Measurements from ENCODE around the gene SNX10. TPM values are rescaled to one million over a fixed set of nuclear protein-coding genes. Genes with fewer than 3 reads are reported as not detected.

Gene SNX10
- total and polyA plus RNA-seq, 7 donors: 1.7 to 8.2 (median 4.9) TPM

DNA sequence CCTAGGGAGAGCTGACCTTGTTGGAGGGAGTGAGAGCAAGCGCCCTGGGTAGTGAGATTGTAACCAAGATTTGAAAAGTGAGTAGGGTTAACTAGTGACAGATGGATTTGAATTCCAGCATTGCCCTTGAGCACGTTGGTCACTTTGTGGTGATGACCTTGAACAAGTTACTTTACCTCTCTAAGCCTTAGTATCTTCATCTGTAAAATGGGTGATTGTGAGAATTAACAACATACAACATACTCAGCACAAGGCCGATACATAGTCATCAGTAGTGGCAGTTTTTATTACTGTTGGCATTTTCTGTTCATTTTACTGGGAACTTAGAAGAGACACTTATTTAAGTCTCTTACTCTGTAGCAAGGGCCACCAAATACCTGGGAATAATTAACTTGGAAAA is 25.5 kb downstream of the SNX10 start:
- DNase-seq: no peak
- Histone ChIP-seq H3K4me3 (no peak overlapping the region), H3K27ac (no peak overlapping the region), H3K36me3 (no peaks in the 10 kb centered on the region), H3K27me3 (no peaks in the 10 kb centered on the region), H3K4me1 (no peaks in the 10 kb centered on the region), H3K9me3 (no peaks in the 10 kb centered on the region)
- intact Hi-C loops (cut with DNase I): no loop called here
- TF ChIP-seq POLR2A (IDR thresholded peaks at IDR 0.05) (no peak), POLR2AphosphoS5 (IDR thresholded peaks at IDR 0.05) (no peak)
- TF ChIP-seq, protein P1, sequence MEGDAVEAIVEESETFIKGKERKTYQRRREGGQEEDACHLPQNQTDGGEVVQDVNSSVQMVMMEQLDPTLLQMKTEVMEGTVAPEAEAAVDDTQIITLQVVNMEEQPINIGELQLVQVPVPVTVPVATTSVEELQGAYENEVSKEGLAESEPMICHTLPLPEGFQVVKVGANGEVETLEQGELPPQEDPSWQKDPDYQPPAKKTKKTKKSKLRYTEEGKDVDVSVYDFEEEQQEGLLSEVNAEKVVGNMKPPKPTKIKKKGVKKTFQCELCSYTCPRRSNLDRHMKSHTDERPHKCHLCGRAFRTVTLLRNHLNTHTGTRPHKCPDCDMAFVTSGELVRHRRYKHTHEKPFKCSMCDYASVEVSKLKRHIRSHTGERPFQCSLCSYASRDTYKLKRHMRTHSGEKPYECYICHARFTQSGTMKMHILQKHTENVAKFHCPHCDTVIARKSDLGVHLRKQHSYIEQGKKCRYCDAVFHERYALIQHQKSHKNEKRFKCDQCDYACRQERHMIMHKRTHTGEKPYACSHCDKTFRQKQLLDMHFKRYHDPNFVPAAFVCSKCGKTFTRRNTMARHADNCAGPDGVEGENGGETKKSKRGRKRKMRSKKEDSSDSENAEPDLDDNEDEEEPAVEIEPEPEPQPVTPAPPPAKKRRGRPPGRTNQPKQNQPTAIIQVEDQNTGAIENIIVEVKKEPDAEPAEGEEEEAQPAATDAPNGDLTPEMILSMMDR (IDR thresholded peaks at IDR 0.05): no peak
- 88 to 92% methylated on average over 3 of the region's 3 CpGs for WGBS, 2 donors

DNA sequence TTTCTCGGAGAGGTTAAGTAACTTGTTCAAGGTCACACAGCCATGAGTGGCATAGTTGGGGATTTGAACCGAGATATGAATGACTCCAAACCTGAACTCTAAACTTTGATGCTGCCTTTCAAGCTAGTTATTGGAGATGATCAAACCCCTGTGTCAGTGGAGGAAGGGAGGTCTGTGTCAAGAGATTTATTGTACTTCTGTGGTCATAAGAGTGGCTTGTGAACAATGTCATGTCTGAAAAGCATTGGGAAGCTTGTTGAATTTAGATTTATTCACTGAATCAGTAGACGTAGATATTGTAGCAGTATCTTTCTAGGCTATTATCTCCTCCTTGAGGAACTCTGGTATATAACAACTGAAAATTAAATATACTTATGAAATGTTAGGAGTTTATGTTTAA is 27.3 kb downstream of the SNX10 start:
- Histone ChIP-seq H3K4me1 (no peaks in the 10 kb centered on the region), H3K36me3 (no peaks in the 10 kb centered on the region), H3K4me3 (no peak overlapping the region), H3K9me3 (no peaks in the 10 kb centered on the region), H3K27me3 (no peaks in the 10 kb centered on the region), H3K27ac (no peak overlapping the region)
- DNase-seq: no peak
- intact Hi-C loops (cut with DNase I): no loop called here
- TF ChIP-seq POLR2A (IDR thresholded peaks at IDR 0.05) (no peak), EP300 (IDR thresholded peaks at IDR 0.05) (no peak), POLR2AphosphoS5 (IDR thresholded peaks at IDR 0.05) (no peak)
- TF ChIP-seq, protein P1 (IDR thresholded peaks at IDR 0.05): no peak
- 78 to 85% methylated on average over 3 of the region's 3 CpGs for WGBS, 2 donors

DNA sequence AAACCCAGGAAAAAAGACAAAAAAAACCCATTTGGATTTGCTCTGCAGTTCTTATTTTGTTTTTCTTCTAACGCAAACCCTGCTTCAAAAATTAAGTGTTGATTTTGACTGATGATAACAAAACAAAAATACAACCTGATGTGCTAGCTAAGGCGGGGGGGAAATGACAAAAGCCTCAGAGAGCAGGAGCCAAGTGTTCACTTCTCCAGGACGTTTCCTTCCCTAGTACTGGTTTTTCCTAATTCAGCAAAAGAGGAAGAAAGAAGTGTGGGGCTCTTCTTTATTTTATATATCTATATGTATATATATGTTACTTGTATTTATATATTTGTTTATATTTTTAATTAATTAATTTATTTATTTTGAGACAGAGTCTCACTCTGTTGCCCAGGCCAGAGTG is 28.0 kb downstream of the SNX10 start:
- Histone ChIP-seq H3K4me1 (no peaks in the 10 kb centered on the region), H3K36me3 (no peaks in the 10 kb centered on the region), H3K4me3 (no peak overlapping the region), H3K27ac (no peak overlapping the region), H3K27me3 (no peaks in the 10 kb centered on the region), H3K9me3 (no peaks in the 10 kb centered on the region)
- no peak for DNase-seq
- WGBS, 2 donors: 59 to 82% methylated on average over 3 of the region's 3 CpGs
- intact Hi-C loops (cut with DNase I): no loop called here
- TF ChIP-seq POLR2AphosphoS5 (IDR thresholded peaks at IDR 0.05) (no peak), EP300 (IDR thresholded peaks at IDR 0.05) (no peak), POLR2A (IDR thresholded peaks at IDR 0.05) (no peak)
- TF ChIP-seq, protein P1 (IDR thresholded peaks at IDR 0.05): no peak

DNA sequence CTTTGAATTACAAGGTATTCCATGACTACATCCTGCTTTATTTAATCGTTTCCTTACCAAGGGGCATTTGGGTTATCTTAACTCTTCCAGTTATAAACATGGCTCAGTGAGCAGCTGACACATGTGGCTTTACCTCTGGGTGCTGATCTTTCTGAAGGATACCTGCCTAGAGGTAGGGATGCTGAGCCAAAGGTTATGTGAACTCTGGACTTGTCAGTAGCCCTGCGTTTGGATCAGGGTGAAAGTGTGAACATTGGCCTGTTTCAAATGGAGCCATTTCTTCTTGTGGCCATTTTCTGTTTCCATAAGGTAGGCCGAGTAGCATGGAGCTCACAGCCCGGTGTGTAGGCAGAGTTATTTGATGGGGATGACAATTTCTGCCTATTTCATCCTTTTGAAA is 29.2 kb downstream of the SNX10 start:
- Histone ChIP-seq H3K4me3 (no peak overlapping the region), H3K36me3 (no peaks in the 10 kb centered on the region), H3K4me1 (no peaks in the 10 kb centered on the region), H3K27ac (no peak overlapping the region), H3K9me3 (no peaks in the 10 kb centered on the region), H3K27me3 (no peaks in the 10 kb centered on the region)
- intact Hi-C loops (cut with DNase I): no loop called here
- TF ChIP-seq, protein P1 (IDR thresholded peaks at IDR 0.05): no peak
- no peak for TF ChIP-seq POLR2A (IDR thresholded peaks at IDR 0.05)
- TF ChIP-seq EP300 (IDR thresholded peaks at IDR 0.05): no peak
- no peak for TF ChIP-seq POLR2AphosphoS5 (IDR thresholded peaks at IDR 0.05)
- DNase-seq: no peak
- 89 to 90% methylated on average over 4 of the region's 4 CpGs for WGBS, 2 donors

DNA sequence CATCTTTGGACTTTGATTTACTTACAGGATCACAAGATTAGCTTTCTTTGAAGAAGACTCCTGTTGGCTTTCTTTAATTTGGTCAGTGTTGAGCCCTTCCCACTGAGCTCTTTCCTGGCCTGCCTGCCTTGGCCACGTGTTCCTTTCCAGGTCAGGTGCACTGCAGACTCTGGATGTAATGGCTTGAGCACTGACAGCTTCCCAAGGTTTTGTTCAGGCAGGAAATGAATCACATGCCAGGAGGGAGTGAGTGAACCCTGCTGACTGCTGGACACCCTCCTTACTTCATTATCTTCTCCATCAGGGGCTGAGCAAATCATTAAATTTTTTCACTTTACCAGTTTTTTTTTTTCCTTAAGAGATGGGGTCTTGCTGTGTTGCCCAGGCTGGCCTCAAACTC is 29.8 kb downstream of the SNX10 start:
- TF ChIP-seq, protein P1 (IDR thresholded peaks at IDR 0.05): no peak
- TF ChIP-seq POLR2A (IDR thresholded peaks at IDR 0.05) (no peak), POLR2AphosphoS5 (IDR thresholded peaks at IDR 0.05) (no peak), EP300 (IDR thresholded peaks at IDR 0.05) (no peak)
- H3K4me3 ChIP-seq: no peak overlapping the region
- intact Hi-C loops (cut with DNase I): no loop called here
- no peak overlapping the region for H3K27ac ChIP-seq
- no peaks in the 10 kb centered on the region for H3K4me1 ChIP-seq
- WGBS, 2 donors: 47 to 69% methylated on average over 1 of the region's 1 CpG
- no peaks in the 10 kb centered on the region for H3K27me3 ChIP-seq
- no peak for DNase-seq
- H3K9me3 ChIP-seq: no peaks in the 10 kb centered on the region
- no peaks in the 10 kb centered on the region for H3K36me3 ChIP-seq
